K562 (cell line): ENCODE measurements around the gene SLC7A6OS.

Experiments used
- CTCF ChIP-seq, 3 experiments: IDR thresholded peaks in 2 of 3; conservative IDR thresholded peaks in 1 of 3; 2 replicates each; pipeline ENCODE4 v1.5.1; 2011 to 2012; ENCODE audit warnings: low read length in 3 of 3, mild to moderate bottlenecking in 3 of 3, control low read depth in 2 of 3, improper control_type of control experiment in 1 of 3, inconsistent platforms in 1 of 3, low read depth in 1 of 3, mixed read lengths in 1 of 3, moderate library complexity in 1 of 3; ENCODE audit not compliant: insufficient read depth in 2 of 3
- EP300 ChIP-seq: IDR thresholded peaks from 2 replicates; pipeline ENCODE4 v1.6.1; 2012; ENCODE audit warnings: low read length, improper control_type of control experiment
- HIVEP1 ChIP-seq: fragments of 250-450 bp; sonication (Bioruptor Pico); IDR thresholded peaks from 2 replicates; pipeline ENCODE4 v1.4.0; 2020; ENCODE audit warnings: mild to moderate bottlenecking
- POLR2B ChIP-seq: fragments of 450-650 bp; IDR thresholded peaks from 2 replicates; pipeline ENCODE4 v1.6.1; 2018; ENCODE audit warnings: low read depth; ENCODE audit not compliant: partially characterized antibody
- RBM15 ChIP-seq: fragments of 200-400 bp; formaldehyde crosslinking; IDR thresholded peaks from 2 replicates; pipeline ENCODE4 v1.6.1; 2018; ENCODE audit warnings: mild to moderate bottlenecking, low read length, moderate library complexity; ENCODE audit not compliant: insufficient read depth
- ZFX ChIP-seq: sonication (generic); formaldehyde crosslinking; IDR thresholded peaks from 2 replicates; pipeline ENCODE4 v1.8.0; 2022; ENCODE audit warnings: mild to moderate bottlenecking, missing genetic modification reagents, moderate library complexity

DNA sequence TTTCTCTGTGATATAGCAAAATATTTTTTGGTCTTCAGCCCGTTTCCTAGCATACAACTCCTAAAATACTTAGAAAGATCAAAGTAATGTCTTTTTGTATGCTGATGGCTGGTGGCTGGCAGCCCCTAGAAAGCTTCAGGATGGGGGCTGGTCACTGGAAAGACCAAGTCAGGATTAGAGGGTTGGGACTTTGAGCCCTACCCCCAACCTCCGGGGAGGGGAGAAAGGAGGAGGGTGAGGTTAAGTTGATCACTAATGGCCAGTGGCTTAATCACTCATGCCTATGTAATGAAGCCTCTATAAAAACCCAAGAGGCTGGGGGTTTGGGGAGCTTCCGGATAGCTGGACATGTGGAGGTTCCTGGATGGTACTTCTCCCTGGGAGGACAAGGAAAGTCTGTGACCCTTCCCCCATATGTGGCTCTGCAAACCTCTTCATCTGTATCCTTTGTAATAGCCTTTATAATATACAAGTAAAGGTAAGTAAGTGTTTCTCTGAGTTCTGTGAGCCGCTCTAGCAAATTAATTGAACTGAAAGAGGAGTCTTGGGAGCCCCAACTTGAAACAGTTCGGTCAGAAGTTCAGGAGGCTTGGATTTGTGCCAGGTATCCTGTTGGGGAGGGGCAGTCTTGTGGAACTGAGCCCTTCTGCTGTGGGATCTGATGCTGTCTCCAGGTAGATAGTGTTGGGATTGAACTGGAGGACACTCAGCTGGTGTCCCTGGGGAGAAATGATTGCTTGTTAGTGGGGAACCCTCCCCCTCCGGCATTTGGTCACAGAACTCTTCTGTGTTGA lies 42.9 kb downstream of the SLC7A6OS start:
- TF ChIP-seq RBM15 (no peak), CTCF (IDR thresholded peaks at IDR 0.05 in 2 of 3, conservative IDR thresholded peaks at IDR 0.05 in 1 of 3; ENCODE audit: insufficient read depth in 2 of 3, low read depth in 1 of 3, low read length in 3 of 3) (no peak), ZFX (CRISPR knock-in tag) (no peak), POLR2B (no peak), EP300 (no peak), HIVEP1 (CRISPR knock-in tag) (no peak)
